Germinal center (tissue), 1 donor: ENCODE measurements around the gene PCDH18.

Source experiments
- DNase-seq: peaks from one replicate; pipeline ENCODE4 v3.0.0; 2012; ENCODE audit warnings: mixed read lengths, low spot score

Gene PCDH18

GRCh38 chr4:137471461-137471860 is 60.8 kb downstream of the PCDH18 start:
- no peak for DNase-seq

- no peak for DNase-seq
These were observed 61.5 kb downstream of the PCDH18 start for GRCh38 chr4:137470806-137471205.
